CMK (cell line): Measurements from ENCODE around the gene ETNK2.
"Not testable (repeated sequence)": the region's sequence is repeated elsewhere in the genome, so short reads cannot be mapped to it uniquely, and the experiment has no call there.

Experiments
- DNase-seq: peaks from one replicate; pipeline ENCODE4 v3.0.0-alpha.2; 2010; ENCODE audit warnings: low read depth

ETNK2 gene

DNA sequence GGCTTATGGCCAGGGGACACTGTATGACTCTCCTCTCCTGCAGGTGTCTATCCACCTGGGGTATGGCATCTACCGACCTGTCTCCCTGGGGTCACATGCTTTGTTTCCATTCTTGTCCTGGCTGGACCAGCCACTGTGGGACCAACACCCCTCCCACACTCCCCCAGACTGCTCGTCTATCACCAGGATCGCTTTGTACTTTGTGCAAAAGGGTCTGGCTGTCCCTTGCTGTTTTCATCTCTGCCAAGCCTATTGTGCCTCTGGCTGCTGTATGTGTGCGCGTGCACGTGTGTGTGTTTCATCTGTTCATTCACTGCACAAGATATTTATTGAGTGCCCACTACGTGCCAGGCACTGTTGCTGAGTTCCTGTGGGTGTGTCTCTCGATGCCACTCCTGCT is 25.5 kb downstream of the ETNK2 start:
- DNase-seq: no peak

DNA sequence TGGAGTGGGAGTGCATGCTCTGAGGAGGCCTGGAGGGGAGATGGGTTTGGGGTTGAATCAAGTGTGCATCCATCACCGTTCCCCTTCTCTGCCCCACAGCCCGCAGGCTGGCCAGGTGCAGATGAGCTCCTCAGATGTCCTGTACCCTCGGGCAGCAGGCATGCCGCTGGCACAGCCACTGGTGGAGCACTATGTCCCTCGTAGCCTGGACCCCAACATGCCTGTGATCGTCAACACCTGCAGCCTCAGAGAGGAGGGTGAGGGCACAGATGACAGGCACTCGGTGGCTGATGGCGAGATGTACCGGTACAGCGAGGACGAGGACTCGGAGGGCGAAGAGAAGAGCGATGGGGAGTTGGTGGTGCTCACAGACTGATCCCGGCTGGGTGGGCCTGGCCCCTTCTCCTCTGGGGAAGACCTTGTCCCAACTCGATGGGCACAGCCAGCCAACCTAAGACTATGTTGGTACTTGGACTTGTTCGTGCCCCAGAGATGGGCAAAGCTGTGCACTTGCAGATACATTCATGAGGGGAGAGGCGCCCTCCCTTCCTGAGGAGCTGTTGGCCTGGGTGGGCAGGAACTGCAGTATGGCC is 26.0 kb downstream of the ETNK2 start:
- DNase-seq: no peak

DNA sequence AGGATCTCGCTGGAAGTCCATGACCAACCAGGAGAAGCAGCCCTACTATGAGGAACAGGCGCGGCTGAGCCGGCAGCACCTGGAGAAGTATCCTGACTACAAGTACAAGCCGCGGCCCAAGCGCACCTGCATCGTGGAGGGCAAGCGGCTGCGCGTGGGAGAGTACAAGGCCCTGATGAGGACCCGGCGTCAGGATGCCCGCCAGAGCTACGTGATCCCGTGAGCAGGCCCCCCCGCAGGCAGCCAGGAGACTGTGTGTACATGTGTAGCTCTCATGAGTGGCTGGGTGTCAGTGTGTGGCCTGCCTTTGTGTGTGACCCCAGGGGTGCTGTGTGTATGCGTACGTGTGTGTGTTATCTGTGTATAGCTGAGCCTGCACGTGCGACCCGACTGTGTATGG is 27.2 kb downstream of the ETNK2 start:
- no peak for DNase-seq

DNA sequence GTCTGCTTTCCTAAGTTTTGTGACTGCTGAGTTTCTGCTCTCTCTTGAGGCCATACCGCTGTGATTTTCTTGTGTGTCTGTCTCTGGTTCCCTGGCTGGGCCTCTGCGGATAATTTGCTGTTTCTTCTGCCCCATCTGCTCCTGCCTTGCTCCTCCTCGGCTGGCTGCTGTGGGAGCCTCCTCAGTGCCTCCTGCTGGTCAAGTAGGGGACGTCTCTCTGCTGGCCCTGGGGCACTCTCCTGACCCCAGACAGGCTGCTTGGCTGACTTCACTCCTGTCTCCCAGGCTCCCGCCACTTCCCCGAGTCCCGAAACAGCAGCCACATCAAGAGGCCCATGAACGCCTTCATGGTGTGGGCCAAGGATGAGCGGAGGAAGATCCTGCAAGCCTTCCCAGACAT is 28.5 kb downstream of the ETNK2 start:
- DNase-seq: peak; percentile 31

DNA sequence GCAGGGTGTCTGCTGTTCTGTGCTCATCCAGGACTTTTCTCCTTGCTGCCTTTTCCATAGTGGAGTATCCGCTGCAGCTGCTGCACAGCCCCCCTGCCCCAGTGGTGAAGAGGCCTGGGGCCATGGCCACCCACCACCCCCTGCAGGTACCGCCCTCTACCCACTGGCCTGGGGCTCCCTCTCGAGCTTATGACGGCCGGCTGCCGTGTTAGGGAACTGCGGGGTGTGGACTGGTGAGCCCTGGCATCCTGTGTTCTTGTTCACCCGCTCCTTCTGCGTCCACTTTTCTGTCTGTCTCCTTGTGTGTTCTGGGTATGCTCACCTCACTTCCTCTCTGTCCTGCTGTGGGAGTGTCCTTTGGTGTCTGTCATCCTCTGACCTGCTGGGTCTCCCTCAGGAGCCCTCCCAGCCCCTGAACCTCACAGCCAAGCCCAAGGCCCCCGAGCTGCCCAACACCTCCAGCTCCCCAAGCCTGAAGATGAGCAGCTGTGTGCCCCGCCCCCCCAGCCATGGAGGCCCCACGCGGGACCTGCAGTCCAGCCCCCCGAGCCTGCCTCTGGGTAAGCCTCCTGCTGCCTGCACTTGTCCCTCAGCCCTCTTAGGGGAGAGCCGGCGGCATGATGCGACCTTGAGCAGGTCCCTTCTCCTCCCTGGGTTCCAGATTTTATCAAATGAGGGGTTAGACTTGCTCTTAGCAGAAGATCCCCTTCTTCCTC is 29.8 kb downstream of the ETNK2 start:
- no peak for DNase-seq

DNA sequence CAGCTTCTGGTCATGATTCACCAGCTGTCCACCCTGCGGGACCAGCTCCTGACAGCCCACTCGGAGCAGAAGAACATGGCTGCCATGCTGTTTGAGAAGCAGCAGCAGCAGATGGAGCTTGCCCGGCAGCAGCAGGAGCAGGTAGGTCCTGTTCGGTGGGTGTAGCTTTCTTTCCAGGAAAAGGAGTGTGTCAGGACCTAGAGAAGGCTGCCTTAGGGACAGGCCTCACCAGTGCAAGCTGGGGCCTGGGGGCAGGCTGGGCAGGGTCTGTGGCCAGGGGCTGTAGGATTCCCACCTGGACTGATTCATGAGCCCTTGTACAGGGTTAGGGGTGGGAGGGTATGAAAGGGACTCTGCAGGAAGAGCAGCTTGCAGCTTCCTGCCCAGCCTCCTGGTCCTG is 35.3 kb downstream of the ETNK2 start:
- DNase-seq: no peak

DNA sequence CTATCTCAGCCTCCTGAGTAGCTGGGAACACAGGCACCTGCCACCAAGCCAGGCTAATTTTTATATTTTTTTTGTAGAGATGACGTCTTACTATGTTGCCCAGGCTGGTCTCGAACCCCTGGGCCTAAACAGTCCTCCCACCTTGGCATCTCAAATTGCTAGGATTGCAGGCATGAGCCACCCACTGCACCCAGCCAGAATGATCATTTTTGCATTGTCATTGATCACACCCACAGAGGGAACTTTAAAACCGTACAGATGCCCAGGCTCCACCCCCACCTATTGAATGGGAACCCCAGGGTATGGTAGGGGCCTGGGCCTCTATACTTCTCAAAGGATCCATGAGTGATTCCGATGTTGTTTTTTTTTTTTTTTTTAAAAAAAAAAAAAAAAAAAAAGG is 36.7 kb downstream of the ETNK2 start:
- DNase-seq: no peak

DNA sequence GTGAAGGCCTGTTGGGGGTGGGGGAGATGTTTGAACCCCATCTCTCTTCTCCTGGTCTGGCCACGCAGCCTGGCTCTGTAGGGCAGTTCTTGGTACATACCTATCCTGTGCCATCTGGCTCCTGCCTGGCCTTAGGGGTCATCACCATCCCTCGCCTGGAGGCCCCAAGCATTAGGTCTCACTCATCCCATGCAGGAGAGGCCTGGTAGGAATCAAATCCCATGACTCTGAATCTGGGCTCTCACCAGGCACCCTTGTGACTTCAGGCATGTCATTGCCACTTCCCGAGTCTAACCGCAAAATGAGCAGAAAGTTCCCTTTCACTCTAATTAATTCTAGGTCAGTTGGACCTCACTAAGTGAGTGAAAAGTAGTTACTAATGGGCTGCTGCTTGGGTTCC is 37.2 kb downstream of the ETNK2 start:
- DNase-seq: no peak

DNA sequence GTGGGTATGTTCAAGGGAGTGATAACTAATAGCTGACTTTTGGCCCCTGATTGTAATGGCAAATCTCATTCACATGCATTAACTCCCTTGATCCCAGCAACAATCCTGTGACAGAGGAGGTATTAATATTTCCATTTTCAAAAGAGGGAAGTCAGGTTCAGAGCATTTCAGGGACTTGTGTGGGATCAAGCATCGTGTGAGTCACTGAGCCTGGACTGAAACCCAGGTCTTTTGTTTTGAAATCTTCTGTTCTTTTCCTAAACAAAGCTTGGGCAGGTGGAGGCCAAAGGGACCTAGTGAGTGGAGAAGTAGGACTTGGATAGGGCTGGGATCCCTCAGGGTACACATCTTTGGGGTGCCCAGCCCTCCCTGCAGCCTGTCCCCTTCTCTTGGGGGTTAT is 37.9 kb downstream of the ETNK2 start:
- no peak for DNase-seq

DNA sequence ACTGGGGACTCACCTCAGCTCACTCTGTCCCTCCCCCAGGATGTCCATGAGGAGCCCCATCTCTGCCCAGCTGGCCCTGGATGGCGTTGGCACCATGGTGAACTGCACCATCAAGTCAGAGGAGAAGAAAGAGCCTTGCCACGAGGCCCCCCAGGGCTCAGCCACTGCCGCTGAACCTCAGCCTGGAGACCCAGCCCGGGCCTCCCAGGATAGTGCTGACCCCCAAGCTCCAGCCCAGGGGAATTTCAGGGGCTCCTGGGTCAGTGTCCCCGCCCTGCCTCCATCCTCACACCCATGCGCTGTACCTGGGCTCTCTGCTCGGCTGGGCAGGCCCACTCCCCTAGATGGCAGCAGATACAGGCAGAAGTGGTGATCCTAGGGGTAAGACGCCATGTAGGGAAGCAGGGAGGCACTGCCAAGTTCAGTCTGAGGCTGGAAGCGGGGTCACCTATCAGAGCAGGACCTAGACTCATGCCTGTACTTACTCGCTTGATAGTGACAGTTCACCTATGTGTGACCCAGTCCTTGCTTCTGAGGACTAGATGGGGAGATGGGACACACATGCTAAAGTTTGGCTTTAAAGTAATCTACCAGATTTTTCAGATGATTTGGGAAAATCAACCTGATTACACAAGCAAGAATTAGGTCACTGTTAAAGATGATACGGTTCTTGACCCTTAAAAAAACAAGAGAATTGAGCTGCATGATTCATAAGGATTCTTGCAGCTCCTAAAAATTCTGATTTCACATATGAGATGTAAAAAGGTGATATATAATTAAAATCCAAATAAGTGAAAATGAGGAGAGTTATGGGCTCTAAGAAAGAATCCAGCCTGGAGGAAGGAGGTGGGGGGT is 38.7 kb downstream of the ETNK2 start:
- DNase-seq: no peak

DNA sequence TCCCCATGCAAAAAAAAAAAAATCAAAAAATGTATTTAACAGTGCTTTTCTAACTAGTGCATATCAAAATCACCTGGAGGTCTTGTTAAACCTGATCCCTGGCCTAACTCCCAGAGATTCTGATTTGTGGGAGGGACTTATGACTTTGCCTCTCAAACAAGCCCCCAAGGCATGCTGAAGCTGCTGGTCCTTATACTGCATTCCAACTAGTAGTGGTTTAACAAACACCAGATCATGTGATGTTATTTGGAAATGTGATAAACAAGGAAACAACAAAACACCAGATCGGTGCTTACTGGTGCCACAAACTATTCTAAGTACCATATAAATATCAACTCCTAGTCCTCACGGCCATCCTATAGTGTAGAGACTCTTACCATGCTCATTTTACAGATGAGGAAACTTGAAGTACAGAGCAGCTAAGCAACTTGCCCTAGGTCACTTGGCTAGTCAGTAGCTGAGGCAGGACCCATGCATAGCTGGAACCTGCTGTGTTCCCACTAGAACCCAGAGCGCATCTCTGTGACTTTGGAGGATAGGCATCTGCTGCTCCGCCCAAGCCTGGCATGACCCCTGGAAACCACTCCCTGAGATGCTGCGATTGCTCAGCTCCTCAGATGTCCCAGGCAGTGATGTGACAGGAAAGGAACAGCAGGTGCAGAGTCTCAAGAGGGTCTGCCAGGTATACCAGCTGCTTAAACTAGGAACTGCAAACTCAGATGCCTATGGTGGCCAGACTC is 40.8 kb downstream of the ETNK2 start:
- DNase-seq: no peak

DNA sequence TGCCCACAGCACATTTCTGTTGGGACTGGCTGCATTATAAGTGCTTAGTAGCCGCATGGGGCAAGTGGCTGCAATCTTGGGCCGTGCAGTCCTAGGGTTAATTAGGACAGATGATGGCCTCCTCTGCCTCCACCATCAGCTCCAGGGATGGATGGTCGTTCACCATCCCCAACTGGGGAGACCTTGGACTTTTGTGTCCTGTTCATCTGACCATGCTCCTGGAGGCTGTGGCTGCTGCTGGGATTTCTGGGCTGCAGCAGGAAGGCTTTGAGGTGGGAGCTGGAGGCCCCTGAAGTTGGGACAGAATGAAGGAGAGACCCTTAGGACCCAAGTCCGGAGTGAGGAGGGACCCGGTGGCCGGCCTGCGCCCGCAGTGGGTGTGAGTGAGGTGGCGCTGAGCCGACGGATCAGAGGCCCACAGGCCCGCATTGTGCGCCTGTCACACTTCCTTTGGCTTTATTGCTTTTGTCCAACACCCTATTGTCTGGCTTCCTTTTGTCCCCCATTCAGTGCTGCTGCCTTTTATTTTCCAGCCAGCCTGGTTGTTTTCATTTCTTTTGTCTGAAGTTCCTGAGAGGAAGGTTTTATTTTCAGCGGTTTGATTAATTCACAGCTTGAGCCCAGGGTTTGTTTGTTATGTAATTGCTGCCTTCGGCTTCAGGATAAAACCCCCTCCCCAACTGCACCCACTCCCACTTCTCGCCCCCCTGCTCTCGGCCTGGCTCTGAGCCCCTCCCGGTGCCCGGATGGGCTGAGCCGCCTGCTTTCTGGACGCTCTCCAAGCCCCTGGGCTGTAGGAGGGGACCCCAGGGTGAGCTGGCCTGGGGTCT is 43.3 kb downstream of the ETNK2 start:
- no peak for DNase-seq

DNA sequence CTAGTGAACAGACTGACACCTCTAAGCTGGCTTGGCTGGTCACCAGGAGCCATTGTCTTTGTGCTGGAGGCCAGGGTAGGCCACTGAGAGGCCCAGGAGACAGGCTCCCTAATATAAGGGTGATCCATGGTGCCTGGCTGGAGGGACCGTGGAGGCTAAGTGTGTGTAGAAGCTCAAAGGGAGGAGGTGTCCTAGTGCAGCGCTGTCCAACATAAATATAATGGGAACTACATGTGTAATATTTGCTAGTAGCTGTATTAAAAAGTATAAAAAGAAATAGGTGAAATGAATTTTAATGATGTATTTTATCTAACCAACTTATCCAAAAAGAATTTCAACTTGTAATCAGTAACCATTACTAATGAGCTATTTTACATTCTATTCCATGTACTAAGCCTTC is 44.0 kb downstream of the ETNK2 start:
- no peak for DNase-seq

DNA sequence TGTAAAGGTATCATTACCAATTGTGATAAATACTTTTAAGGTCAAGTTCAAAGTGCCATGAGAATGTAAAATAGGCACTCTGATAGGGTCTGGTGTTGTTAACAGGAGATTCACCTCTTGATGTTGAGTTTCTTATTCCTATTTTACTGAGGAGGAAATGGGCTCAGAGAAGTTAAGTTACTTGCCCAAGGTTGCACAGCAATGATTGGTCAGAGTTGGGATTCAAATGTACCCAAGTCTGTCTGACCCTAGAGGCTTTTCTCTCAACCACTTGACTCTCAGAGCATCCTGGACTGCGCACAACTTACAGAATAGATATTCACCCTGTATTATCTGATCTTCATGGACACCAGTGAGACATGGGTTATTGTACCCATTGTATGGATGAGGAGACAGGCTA is 45.0 kb downstream of the ETNK2 start:
- no peak for DNase-seq

DNA sequence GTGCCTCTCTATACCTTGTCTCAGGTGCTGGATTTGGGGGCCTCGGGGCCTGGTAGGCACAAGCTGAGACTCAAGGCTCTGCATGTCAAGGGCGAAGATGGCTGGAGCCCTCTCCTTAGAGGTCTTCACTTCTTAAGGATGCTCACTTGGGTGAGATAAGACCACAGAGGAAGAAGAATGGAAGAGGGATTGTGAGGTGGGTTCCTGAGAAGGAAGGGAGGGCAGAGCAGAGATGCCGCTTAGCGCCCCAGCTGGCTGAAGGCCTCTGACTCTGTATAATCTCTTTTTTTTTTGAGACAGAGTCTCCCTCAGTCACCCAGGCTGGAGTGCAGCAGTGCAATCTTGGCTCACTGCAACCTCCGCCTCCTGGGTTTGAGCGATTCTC is 46.7 kb downstream of the ETNK2 start:
- DNase-seq: peak; percentile 21

DNA sequence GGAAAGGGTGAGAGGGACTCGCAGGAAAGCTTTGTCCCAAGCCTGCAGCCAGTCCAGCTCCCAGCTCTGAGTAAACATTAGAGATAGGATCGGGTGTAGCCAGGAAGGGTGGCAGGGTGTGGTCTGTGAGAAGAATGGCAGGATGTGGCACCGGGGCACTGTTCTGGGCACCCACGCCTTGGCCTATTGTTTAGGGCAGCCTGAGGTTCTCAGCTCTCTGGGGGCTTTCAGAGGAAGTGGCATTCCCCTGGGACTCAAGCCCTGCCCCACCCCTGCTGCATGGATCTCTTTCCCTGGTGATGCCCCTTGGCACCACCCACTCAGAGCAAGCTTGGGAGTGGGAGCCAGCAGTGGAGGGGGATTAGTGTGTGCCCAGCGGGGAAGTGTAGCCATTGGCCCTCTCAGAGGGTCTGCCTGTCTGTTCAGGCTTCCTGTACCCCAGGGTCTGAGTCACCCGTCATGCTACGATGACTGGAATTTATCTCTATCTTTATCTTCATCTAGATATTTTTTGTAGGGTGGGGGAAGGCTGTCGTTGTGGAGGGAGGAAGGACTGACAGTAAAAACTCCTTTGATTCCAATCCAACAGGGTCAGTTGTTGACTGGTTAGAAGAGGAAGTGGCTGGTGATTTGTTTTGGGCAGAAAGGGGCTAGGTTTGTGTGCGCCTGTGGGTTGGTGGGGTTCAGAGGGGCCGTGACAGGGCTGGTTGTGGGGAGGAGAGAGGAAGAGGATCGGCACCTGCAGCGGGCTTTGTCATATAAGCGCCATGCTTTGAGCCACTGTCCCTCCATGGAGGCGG is 47.3 kb downstream of the ETNK2 start:
- peak; percentile 59 for DNase-seq

DNA sequence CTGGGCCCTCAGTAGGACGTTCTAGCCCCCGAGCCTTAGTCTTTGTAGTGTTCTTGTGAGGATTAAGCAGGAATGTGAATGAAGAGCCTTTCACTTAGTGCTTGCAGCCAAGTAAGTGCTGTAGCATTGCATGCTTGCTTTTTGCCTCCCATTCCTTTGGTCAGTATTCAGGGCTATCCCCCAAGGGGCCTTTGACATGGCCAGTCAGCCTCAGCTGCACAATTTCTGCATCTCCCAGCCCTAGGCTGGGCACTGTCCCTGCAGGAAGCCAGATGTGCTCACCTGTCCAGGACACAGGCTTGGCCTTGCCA is 48.5 kb downstream of the ETNK2 start:
- DNase-seq: no peak

DNA sequence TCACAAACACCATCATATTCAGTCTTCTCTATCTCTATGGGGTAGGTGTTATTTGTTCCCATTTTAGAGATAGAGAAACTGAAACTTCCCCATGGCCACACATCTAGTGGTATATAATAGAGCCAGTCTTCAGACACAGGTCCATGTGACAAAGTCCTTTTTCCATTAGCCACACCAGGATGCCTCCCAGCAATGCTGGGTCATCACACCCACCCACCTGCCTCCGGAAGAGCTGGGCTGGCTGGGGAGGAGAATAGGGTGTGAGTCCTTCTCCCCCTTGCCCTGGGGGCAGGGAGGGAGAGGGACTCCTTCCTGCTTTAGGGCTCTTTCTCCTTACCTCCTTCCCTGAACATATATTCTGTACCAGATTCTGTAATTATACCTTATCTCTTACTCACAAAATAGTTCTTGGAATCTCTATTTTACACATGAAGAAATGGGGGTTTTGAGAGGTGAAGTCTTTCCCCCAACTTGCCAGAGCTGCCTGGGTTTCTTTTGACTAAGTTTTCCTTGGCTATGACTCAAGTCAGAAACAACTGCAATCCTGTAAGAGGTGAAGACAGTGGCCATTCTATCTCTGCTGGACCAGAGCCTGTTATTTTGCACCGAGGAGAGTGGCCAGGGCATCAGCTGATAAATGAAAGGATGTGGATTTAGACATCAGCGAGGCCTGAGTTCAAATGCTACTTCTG is 49.0 kb downstream of the ETNK2 start:
- DNase-seq: no peak

DNA sequence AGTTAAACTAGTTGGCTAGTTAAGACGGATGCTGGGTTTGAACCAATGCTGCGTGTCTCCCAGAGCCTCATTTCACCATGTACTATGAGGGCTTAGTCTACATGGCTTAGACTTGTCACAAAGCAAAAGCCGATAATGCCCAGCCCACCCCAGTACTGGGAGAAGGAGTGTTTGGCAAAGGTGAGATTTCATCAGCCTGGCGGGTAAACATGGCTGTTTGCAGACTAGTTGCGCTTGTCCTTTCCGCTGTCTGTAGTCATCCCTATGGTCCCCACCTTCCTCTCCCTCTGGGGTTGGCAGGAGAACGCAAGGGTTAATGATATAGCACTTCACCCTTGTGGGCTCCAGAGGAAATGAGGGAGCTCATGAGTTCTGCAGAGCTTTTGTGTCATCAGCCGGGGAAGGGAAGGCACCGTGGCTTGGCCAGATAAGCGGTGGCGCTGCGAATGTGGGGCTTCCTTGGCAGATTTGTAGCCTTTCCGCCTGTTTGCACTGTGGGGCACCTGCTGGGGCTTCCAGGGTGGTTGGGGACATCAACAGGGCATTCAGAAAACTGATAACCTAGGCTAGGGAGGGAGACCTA is 49.7 kb downstream of the ETNK2 start:
- peak; percentile 77 for DNase-seq

DNA sequence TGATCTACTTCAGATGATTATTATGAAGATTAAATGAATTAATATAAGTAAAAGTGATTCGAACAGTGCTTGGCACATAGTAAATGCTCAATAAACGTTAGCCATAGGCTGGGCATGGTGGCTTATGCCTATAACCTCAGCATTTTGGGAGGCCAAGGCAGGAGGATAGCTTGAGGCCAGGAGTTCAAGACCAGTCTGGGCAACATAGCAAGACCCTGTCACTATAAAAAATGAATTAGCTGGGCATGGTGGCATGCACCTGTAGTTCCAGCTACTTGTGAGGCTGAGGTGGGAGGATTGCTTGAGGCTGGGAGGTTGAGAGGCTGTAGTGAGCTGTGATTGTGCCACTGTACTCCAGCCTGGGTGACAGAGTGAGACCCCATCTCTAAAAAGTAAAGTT is 52.1 kb downstream of the ETNK2 start:
- not testable (repeated sequence) for DNase-seq
